K562 (cell line): ENCODE measurements around the gene VTN. TPM values are rescaled to one million over a fixed set of nuclear protein-coding genes. Genes with fewer than 3 reads are reported as not detected.
A peak's percentile ranks its signal among the peaks of the same experiment; 100 is the strongest.

Experiments
- BMI1 ChIP-seq: fragments of 150-350 bp; IDR thresholded peaks from 2 replicates; pipeline ENCODE4 v1.6.1; 2014; ENCODE audit warnings: low read length
- CAMTA2 ChIP-seq: fragments of 250-450 bp; sonication (Bioruptor Pico); conservative IDR thresholded peaks from 2 replicates; pipeline ENCODE4 v1.5.1; 2022
- ETV5 ChIP-seq: sonication (generic); formaldehyde crosslinking; IDR thresholded peaks from 2 replicates; pipeline ENCODE4 v1.4.0; 2020; ENCODE audit warnings: low read depth, mild to moderate bottlenecking, missing genetic modification reagents
- ETV6 ChIP-seq, 3 experiments: fragments of 150-350 bp in 1 of 3; sonication (generic) in 1 of 3; formaldehyde crosslinking in 1 of 3; IDR thresholded peaks; 2 replicates each; pipeline versions ENCODE4 v1.6.1 to v1.8.0; 2014 to 2022; ENCODE audit warnings: borderline replicate concordance in 2 of 3, low read depth in 2 of 3, antibody characterized with exemption in 1 of 3, low read length in 1 of 3, mild to moderate bottlenecking in 1 of 3, missing genetic modification reagents in 1 of 3
- KDM2B ChIP-seq: fragments of 250-450 bp; sonication (Bioruptor Pico); IDR thresholded peaks from 2 replicates; pipeline ENCODE4 v1.8.0; 2021; ENCODE audit warnings: mild to moderate bottlenecking, moderate library complexity
- LARP7 ChIP-seq: fragments of 450-650 bp; IDR thresholded peaks from 2 replicates; pipeline ENCODE4 v1.6.1; 2016
- MCM2 ChIP-seq: fragments of 450-650 bp; IDR thresholded peaks from 2 replicates; pipeline ENCODE4 v1.6.1; 2017; ENCODE audit warnings: low read depth, mild to moderate bottlenecking
- NFATC3 ChIP-seq: fragments of 450-650 bp; IDR thresholded peaks from 2 replicates; pipeline ENCODE4 v1.6.1; 2017; ENCODE audit warnings: mild to moderate bottlenecking
- NRF1 ChIP-seq, 2 experiments: fragments of 450-650 bp; IDR thresholded peaks in 1 of 2; conservative IDR thresholded peaks in 1 of 2; 2 replicates each; pipeline ENCODE4 v1.6.1; 2014; ENCODE audit warnings: mild to moderate bottlenecking in 2 of 2
- POLR2A ChIP-seq: fragments of 450-650 bp; conservative IDR thresholded peaks from 2 replicates; pipeline ENCODE4 v1.6.1; 2016
- PTTG1 ChIP-seq: fragments of 450-650 bp; IDR thresholded peaks from 2 replicates; pipeline ENCODE4 v1.6.1; 2016; ENCODE audit warnings: low read depth, mild to moderate bottlenecking, missing genetic modification characterization, missing compliant biosample characterization
- SRSF1 ChIP-seq: fragments of 200-400 bp; formaldehyde crosslinking; IDR thresholded peaks from 2 replicates; pipeline ENCODE4 v1.6.1; 2017; ENCODE audit warnings: mild to moderate bottlenecking, low read depth, low read length, moderate library complexity
- STAT5B ChIP-seq: fragments of 250-450 bp; sonication (Bioruptor Pico); IDR thresholded peaks from 2 replicates; pipeline ENCODE4 v1.8.0; 2021; ENCODE audit warnings: mild to moderate bottlenecking, inconsistent platforms
- TAF1 ChIP-seq: IDR thresholded peaks from 2 replicates; pipeline ENCODE4 v1.6.1; 2011; ENCODE audit warnings: mild to moderate bottlenecking, low read length, moderate library complexity; ENCODE audit not compliant: insufficient read depth, control insufficient read depth, severe bottlenecking; ENCODE audit errors: extremely low read depth
- TGIF2 ChIP-seq: sonication (generic); formaldehyde crosslinking; IDR thresholded peaks from 2 replicates; pipeline ENCODE4 v1.8.1; 2022; ENCODE audit warnings: mild to moderate bottlenecking, missing genetic modification reagents, moderate library complexity
- ZBTB12 ChIP-seq: fragments of 250-450 bp; sonication (Bioruptor Pico); IDR thresholded peaks from 2 replicates; pipeline ENCODE4 v1.4.0; 2020
- ZBTB8A ChIP-seq: fragments of 450-650 bp; IDR thresholded peaks from 2 replicates; pipeline ENCODE4 v1.6.1; 2018; ENCODE audit warnings: mild to moderate bottlenecking, moderate library complexity; ENCODE audit not compliant: partially characterized antibody
- ZNF197 ChIP-seq: fragments of 200-800 bp; sonication (Bioruptor generic); IDR thresholded peaks from 2 replicates; pipeline ENCODE4 v1.6.1; 2016; ENCODE audit warnings: low read depth, missing genetic modification characterization, missing compliant biosample characterization
- ZNF253 ChIP-seq: fragments of 250-450 bp; sonication (Bioruptor Pico); conservative IDR thresholded peaks from 2 replicates; pipeline ENCODE4 v1.6.1; 2021; ENCODE audit warnings: mild to moderate bottlenecking
- ZNF311 ChIP-seq: fragments of 250-450 bp; sonication (Bioruptor Pico); IDR thresholded peaks from 2 replicates; pipeline ENCODE4 v1.4.0; 2020; ENCODE audit warnings: mild to moderate bottlenecking, moderate library complexity
- ZNF785 ChIP-seq: fragments of 250-450 bp; sonication (Bioruptor Pico); IDR thresholded peaks from 2 replicates; pipeline ENCODE4 v1.4.0; 2020; ENCODE audit warnings: mild to moderate bottlenecking
- polyA plus RNA-seq, 8 experiments: library from polyadenylated mRNA; depleted of rRNA in 4 of 8; stranded (reverse) in 5 of 8; unstranded in 3 of 8; fragments of >200 nt; fragmentation: Nextera tagmentation in 2 of 8; fragmentation: Illumina TruSeq in 1 of 8; extraction: Ambion mirVana in 2 of 8; extraction: Trizol in 1 of 8; gene quantifications; 2 replicates each; pipeline versions ENCODE4 v1.2.1 to v1.2.3, GENCODE V29; 2011 to 2014; ENCODE audit warnings: inconsistent platforms in 1 of 8, missing spikeins in 1 of 8
- total RNA-seq, 7 experiments: library from RNA; depleted of rRNA in 6 of 7; stranded (reverse); fragments of >200 nt in 6 of 7; fragmentation: Illumina TruSeq in 2 of 7; extraction: Trizol in 2 of 7; gene quantifications; 2 replicates each; pipeline versions ENCODE4 v1.2.1 to v1.2.3, GENCODE V29; 2011 to 2021; ENCODE audit warnings: low replicate concordance in 1 of 7
- TF ChIP-seq, protein P1 (sequence below): sonication (generic); formaldehyde crosslinking; IDR thresholded peaks from 2 replicates; pipeline ENCODE4 v1.8.1; 2023; ENCODE audit warnings: mild to moderate bottlenecking, missing genetic modification reagents
- TF ChIP-seq, protein P2 (sequence below), 2 experiments: fragments of 450-650 bp; conservative IDR thresholded peaks; 2 replicates each; pipeline ENCODE4 v1.6.1; 2017; ENCODE audit warnings: mild to moderate bottlenecking in 2 of 2, moderate library complexity in 2 of 2
- TF ChIP-seq, protein P3 (sequence below): fragments of 450-650 bp; formaldehyde crosslinking; IDR thresholded peaks from 2 replicates; pipeline ENCODE4 v1.4.0; 2022; ENCODE audit warnings: mild to moderate bottlenecking, moderate library complexity

Gene VTN
- total and polyA plus RNA-seq, 9 of the 15 experiments (the other 6 are each of a cell fraction or from before 2014, with no cell fraction given): 0.13 to 1.0 (median 0.29) TPM; not detected in 1

- TF ChIP-seq, protein P1, sequence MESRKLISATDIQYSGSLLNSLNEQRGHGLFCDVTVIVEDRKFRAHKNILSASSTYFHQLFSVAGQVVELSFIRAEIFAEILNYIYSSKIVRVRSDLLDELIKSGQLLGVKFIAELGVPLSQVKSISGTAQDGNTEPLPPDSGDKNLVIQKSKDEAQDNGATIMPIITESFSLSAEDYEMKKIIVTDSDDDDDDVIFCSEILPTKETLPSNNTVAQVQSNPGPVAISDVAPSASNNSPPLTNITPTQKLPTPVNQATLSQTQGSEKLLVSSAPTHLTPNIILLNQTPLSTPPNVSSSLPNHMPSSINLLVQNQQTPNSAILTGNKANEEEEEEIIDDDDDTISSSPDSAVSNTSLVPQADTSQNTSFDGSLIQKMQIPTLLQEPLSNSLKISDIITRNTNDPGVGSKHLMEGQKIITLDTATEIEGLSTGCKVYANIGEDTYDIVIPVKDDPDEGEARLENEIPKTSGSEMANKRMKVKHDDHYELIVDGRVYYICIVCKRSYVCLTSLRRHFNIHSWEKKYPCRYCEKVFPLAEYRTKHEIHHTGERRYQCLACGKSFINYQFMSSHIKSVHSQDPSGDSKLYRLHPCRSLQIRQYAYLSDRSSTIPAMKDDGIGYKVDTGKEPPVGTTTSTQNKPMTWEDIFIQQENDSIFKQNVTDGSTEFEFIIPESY: no peak
- no peak for TF ChIP-seq PTTG1
- TF ChIP-seq ZNF785 (CRISPR knock-in tag): no peak
- no peak for TF ChIP-seq ETV5 (CRISPR knock-in tag)
- no peak for TF ChIP-seq ZBTB8A
- TF ChIP-seq LARP7: no peak
- peak; percentile 70 to 73 for TF ChIP-seq NRF1 (conservative IDR thresholded peaks at IDR 0.05 in 1 of 2, IDR thresholded peaks at IDR 0.05 in 1 of 2)
- TF ChIP-seq, protein P2, sequence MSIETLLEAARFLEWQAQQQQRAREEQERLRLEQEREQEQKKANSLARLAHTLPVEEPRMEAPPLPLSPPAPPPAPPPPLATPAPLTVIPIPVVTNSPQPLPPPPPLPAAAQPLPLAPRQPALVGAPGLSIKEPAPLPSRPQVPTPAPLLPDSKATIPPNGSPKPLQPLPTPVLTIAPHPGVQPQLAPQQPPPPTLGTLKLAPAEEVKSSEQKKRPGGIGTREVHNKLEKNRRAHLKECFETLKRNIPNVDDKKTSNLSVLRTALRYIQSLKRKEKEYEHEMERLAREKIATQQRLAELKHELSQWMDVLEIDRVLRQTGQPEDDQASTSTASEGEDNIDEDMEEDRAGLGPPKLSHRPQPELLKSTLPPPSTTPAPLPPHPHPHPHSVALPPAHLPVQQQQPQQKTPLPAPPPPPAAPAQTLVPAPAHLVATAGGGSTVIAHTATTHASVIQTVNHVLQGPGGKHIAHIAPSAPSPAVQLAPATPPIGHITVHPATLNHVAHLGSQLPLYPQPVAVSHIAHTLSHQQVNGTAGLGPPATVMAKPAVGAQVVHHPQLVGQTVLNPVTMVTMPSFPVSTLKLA (conservative IDR thresholded peaks at IDR 0.05): peak; percentile 98 to 99
- TF ChIP-seq STAT5B: no peak
- TF ChIP-seq CAMTA2 (CRISPR knock-in tag): no peak
- no peak for TF ChIP-seq ZNF253 (CRISPR knock-in tag)
- TF ChIP-seq BMI1: no peak
- TF ChIP-seq POLR2A: peak; percentile 93
- TF ChIP-seq ZNF197 (CRISPR knock-in tag): no peak
- TF ChIP-seq ETV6 (IDR thresholded peaks at IDR 0.05; ENCODE audit: borderline replicate concordance in 1 of 2, low read depth in 2 of 2, low read length in 1 of 2): no peak
- TF ChIP-seq ETV6 (CRISPR knock-in tag; IDR thresholded peaks at IDR 0.05; ENCODE audit: borderline replicate concordance): no peak
- no peak for TF ChIP-seq KDM2B (CRISPR knock-in tag)
- TF ChIP-seq ZBTB12 (CRISPR knock-in tag): peak; percentile 67
- no peak for TF ChIP-seq TGIF2
- no peak for TF ChIP-seq SRSF1
- no peak for TF ChIP-seq MCM2
- TF ChIP-seq, protein P3, sequence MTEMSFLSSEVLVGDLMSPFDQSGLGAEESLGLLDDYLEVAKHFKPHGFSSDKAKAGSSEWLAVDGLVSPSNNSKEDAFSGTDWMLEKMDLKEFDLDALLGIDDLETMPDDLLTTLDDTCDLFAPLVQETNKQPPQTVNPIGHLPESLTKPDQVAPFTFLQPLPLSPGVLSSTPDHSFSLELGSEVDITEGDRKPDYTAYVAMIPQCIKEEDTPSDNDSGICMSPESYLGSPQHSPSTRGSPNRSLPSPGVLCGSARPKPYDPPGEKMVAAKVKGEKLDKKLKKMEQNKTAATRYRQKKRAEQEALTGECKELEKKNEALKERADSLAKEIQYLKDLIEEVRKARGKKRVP (CRISPR knock-in tag): no peak
- TF ChIP-seq NFATC3: peak; percentile 96
- no peak for TF ChIP-seq ZNF311
- TF ChIP-seq TAF1: peak; percentile 90
Observed at GRCh38 chr17:28318759-28319597, 51.1 kb downstream of the VTN start, which contains the start of gene TMEM97 (continued).
